Measurements from ENCODE around the gene HMGCS1. TPM values are rescaled to one million over a fixed set of nuclear protein-coding genes. Genes with fewer than 3 reads are reported as not detected.

The HMGCS1 gene
- polyA plus RNA-seq, 1 donor from 2014 or later = 498 TPM

- Histone ChIP-seq H3F3A (ENCODE audit: insufficient read depth, low read length, poor library complexity, severe bottlenecking) (no peaks in the 10 kb centered on the region), H4K20me1 (ENCODE audit: insufficient read depth) (no peaks in the 10 kb centered on the region), H3K4me3 (ENCODE audit: low read length) (no peak overlapping the region), H3K36me3 (ENCODE audit: insufficient read depth, low read length) (no peaks in the 10 kb centered on the region), H3K27me3 (ENCODE audit: insufficient read depth, low read depth, low read length) (no peaks in the 10 kb centered on the region), H3K27ac (ENCODE audit: low read length) (no peak overlapping the region), H3K9me2 (ENCODE audit: insufficient read depth, low read length) (no peaks in the 10 kb centered on the region), H3K9me3 (ENCODE audit: low read length) (no peaks in the 10 kb centered on the region), H3K79me2 (replicated peaks; ENCODE audit: insufficient read depth, low read length) (no peaks in the 10 kb centered on the region), H3K4me2 (ENCODE audit: low read length) (no peak overlapping the region), H3K9ac (ENCODE audit: low read length) (no peak overlapping the region), H2AFZ (ENCODE audit: low read depth, low read length) (no peak overlapping the region)
- no peak for TF ChIP-seq EP300 (conservative IDR thresholded peaks at IDR 0.05; ENCODE audit: poor library complexity, severe bottlenecking)
- TF ChIP-seq, protein P1, sequence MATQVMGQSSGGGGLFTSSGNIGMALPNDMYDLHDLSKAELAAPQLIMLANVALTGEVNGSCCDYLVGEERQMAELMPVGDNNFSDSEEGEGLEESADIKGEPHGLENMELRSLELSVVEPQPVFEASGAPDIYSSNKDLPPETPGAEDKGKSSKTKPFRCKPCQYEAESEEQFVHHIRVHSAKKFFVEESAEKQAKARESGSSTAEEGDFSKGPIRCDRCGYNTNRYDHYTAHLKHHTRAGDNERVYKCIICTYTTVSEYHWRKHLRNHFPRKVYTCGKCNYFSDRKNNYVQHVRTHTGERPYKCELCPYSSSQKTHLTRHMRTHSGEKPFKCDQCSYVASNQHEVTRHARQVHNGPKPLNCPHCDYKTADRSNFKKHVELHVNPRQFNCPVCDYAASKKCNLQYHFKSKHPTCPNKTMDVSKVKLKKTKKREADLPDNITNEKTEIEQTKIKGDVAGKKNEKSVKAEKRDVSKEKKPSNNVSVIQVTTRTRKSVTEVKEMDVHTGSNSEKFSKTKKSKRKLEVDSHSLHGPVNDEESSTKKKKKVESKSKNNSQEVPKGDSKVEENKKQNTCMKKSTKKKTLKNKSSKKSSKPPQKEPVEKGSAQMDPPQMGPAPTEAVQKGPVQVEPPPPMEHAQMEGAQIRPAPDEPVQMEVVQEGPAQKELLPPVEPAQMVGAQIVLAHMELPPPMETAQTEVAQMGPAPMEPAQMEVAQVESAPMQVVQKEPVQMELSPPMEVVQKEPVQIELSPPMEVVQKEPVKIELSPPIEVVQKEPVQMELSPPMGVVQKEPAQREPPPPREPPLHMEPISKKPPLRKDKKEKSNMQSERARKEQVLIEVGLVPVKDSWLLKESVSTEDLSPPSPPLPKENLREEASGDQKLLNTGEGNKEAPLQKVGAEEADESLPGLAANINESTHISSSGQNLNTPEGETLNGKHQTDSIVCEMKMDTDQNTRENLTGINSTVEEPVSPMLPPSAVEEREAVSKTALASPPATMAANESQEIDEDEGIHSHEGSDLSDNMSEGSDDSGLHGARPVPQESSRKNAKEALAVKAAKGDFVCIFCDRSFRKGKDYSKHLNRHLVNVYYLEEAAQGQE (IDR thresholded peaks at IDR 0.05; ENCODE audit: borderline replicate concordance) = no peak
- TF ChIP-seq, protein P2, sequence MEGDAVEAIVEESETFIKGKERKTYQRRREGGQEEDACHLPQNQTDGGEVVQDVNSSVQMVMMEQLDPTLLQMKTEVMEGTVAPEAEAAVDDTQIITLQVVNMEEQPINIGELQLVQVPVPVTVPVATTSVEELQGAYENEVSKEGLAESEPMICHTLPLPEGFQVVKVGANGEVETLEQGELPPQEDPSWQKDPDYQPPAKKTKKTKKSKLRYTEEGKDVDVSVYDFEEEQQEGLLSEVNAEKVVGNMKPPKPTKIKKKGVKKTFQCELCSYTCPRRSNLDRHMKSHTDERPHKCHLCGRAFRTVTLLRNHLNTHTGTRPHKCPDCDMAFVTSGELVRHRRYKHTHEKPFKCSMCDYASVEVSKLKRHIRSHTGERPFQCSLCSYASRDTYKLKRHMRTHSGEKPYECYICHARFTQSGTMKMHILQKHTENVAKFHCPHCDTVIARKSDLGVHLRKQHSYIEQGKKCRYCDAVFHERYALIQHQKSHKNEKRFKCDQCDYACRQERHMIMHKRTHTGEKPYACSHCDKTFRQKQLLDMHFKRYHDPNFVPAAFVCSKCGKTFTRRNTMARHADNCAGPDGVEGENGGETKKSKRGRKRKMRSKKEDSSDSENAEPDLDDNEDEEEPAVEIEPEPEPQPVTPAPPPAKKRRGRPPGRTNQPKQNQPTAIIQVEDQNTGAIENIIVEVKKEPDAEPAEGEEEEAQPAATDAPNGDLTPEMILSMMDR (IDR thresholded peaks at IDR 0.05; ENCODE audit: poor library complexity, severe bottlenecking) = no peak
- TF ChIP-seq RAD21 (conservative IDR thresholded peaks at IDR 0.05) = no peak
- TF ChIP-seq POLR2AphosphoS5 (IDR thresholded peaks at IDR 0.05) = no peak
- no peak for TF ChIP-seq SMC3 (conservative IDR thresholded peaks at IDR 0.05; ENCODE audit: poor library complexity)
These were observed 41.6 kb upstream of the HMGCS1 start for GRCh38 chr5:43354774-43355173.

DNA sequence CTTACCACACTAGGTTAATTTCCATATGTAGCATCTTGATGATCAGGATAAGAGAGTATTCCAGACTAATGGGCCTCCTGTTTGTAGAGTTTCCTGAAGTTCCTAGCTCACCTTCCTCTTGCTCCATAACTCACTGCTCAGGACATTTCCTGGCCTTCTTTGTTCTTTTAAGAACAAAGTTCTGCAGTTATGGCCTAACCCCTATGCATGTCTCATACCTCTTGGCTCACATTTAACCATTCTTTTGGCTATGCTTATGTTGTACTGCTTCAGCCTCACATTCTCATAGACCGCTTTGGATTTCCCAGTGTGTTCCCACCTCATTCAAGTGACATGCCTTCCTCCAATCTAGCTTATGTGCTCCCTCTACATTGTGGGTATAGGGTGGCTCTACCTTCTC is 40.5 kb upstream of the HMGCS1 start:
- Histone ChIP-seq H3K27ac (ENCODE audit: low read length) (no peak overlapping the region), H3K36me3 (ENCODE audit: insufficient read depth, low read length) (no peaks in the 10 kb centered on the region), H4K20me1 (ENCODE audit: insufficient read depth) (no peaks in the 10 kb centered on the region)

GRCh38 chr5:43352915-43353314 is 39.7 kb upstream of the HMGCS1 start:
- Histone ChIP-seq H3K9ac (ENCODE audit: low read length) (no peak overlapping the region), H3F3A (ENCODE audit: insufficient read depth, low read length, poor library complexity, severe bottlenecking) (no peaks in the 10 kb centered on the region), H3K9me2 (ENCODE audit: insufficient read depth, low read length) (no peaks in the 10 kb centered on the region), H3K27me3 (ENCODE audit: insufficient read depth, low read depth, low read length) (no peaks in the 10 kb centered on the region), H3K4me2 (ENCODE audit: low read length) (no peak overlapping the region), H3K79me2 (replicated peaks; ENCODE audit: insufficient read depth, low read length) (no peaks in the 10 kb centered on the region), H4K20me1 (ENCODE audit: insufficient read depth) (no peaks in the 10 kb centered on the region), H2AFZ (ENCODE audit: low read depth, low read length) (no peak overlapping the region), H3K4me3 (ENCODE audit: low read length) (no peak overlapping the region), H3K9me3 (ENCODE audit: low read length) (no peaks in the 10 kb centered on the region), H3K36me3 (ENCODE audit: insufficient read depth, low read length) (no peaks in the 10 kb centered on the region), H3K27ac (ENCODE audit: low read length) (no peak overlapping the region)
- TF ChIP-seq EZH2 (IDR thresholded peaks at IDR 0.05; ENCODE audit: borderline replicate concordance, insufficient read depth, low read length, poor library complexity, severe bottlenecking) = no peak
- no peak for TF ChIP-seq TAF1 (IDR thresholded peaks at IDR 0.05; ENCODE audit: low read depth)
- TF ChIP-seq, protein P2 (IDR thresholded peaks at IDR 0.05; ENCODE audit: poor library complexity, severe bottlenecking) = no peak
- TF ChIP-seq MXI1 (conservative IDR thresholded peaks at IDR 0.05; ENCODE audit: poor library complexity, severe bottlenecking) = no peak
- no peak for TF ChIP-seq SMC3 (conservative IDR thresholded peaks at IDR 0.05; ENCODE audit: poor library complexity)
- TF ChIP-seq, protein P1 (IDR thresholded peaks at IDR 0.05; ENCODE audit: borderline replicate concordance) = no peak
- no peak for TF ChIP-seq POLR2AphosphoS5 (IDR thresholded peaks at IDR 0.05)
- TF ChIP-seq EP300 (conservative IDR thresholded peaks at IDR 0.05; ENCODE audit: poor library complexity, severe bottlenecking) = no peak
- TF ChIP-seq RAD21 (conservative IDR thresholded peaks at IDR 0.05) = no peak

More for the DNA sequence above, 40.5 kb upstream of the HMGCS1 start:
- TF ChIP-seq RAD21 (conservative IDR thresholded peaks at IDR 0.05) (no peak), EZH2 (IDR thresholded peaks at IDR 0.05; ENCODE audit: borderline replicate concordance, insufficient read depth, low read length, poor library complexity, severe bottlenecking) (no peak), TAF1 (IDR thresholded peaks at IDR 0.05; ENCODE audit: low read depth) (no peak), EP300 (conservative IDR thresholded peaks at IDR 0.05; ENCODE audit: poor library complexity, severe bottlenecking) (no peak)
- H3K9me2 ChIP-seq (ENCODE audit: insufficient read depth, low read length) = no peaks in the 10 kb centered on the region
- no peak overlapping the region for H2AFZ ChIP-seq (ENCODE audit: low read depth, low read length)
- H3F3A ChIP-seq (ENCODE audit: insufficient read depth, low read length, poor library complexity, severe bottlenecking) = no peaks in the 10 kb centered on the region
- H3K79me2 ChIP-seq (replicated peaks; ENCODE audit: insufficient read depth, low read length) = no peaks in the 10 kb centered on the region
- no peak overlapping the region for H3K4me3 ChIP-seq (ENCODE audit: low read length)
- no peak overlapping the region for H3K4me2 ChIP-seq (ENCODE audit: low read length)
- no peak overlapping the region for H3K9ac ChIP-seq (ENCODE audit: low read length)
- no peaks in the 10 kb centered on the region for H3K9me3 ChIP-seq (ENCODE audit: low read length)
- H3K27me3 ChIP-seq (ENCODE audit: insufficient read depth, low read depth, low read length) = no peaks in the 10 kb centered on the region

All from neural cell (in vitro differentiated cells).